ENCODE results near the gene TNFSF13. TPM values are rescaled to one million over a fixed set of nuclear protein-coding genes. Genes with fewer than 3 reads are reported as not detected.

The TNFSF13 gene
- total and polyA plus RNA-seq, 2 of the 8 experiments (the other 6 are each of a cell fraction or from before 2014, with no cell fraction given) = 2.1 to 2.6 TPM

DNA sequence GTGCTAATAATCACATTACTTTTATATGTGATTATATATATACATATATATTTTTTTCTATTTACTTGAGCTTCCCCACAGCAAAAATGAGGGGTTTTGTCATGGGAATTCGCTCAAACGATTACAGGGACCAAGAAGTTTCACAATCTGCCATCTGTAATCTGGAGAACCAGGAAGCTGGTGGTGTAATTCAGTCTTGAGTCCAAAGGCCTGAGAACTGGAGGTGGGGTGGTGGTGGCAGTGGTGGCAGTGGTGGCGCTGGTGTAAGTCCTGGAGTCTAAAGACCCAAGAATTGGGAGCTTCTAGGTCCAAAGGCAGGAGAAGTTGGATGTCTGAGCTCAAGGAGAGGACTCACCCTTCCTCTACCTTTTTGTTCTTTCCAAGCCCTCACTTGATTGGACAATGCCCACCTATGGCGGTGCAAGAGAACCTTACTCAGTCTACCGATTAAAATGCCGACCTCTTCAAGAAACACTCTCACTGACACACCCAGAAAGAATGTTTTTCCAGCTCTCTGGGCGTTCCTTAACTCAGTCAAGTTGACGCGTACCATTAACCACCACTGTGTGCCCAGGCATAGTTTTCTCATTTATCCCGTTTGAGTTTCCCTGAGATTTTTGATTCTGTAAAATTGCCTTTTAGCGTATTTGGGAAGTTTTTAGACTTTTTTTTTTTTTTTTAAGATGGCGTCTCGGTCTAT lies 42.5 kb upstream of the TNFSF13 start:
- no peak overlapping the region for H3K4ac ChIP-seq (replicated peaks; ENCODE audit: insufficient read length, low read depth, low read length)
- H3K18ac ChIP-seq (ENCODE audit: extremely low read depth, low read length) = no peak overlapping the region
- H2AK5ac ChIP-seq (ENCODE audit: low read depth, low read length) = no peak overlapping the region
- H3K9ac ChIP-seq (replicated peaks in 1 of 4; ENCODE audit: extremely low read depth in 1 of 4, low read depth in 3 of 4, low read length in 3 of 4) = no peak overlapping the region
- H2BK20ac ChIP-seq (ENCODE audit: low read length) = no peak overlapping the region
- no peaks in the 10 kb centered on the region for H3K4me1 ChIP-seq (replicated peaks in 1 of 4; ENCODE audit: control insufficient read depth in 3 of 4, insufficient read depth in 4 of 4, low read length in 3 of 4)
- H3K4me2 ChIP-seq (ENCODE audit: insufficient read depth in 1 of 2, low read depth in 2 of 2, low read length in 2 of 2) = no peak overlapping the region
- no peak overlapping the region for H4K91ac ChIP-seq (replicated peaks; ENCODE audit: insufficient read length, low read length)
- no peak overlapping the region for H3K14ac ChIP-seq (ENCODE audit: insufficient read length)
- no peak overlapping the region for H2BK15ac ChIP-seq (ENCODE audit: low read length)
- FAIRE-seq (no peak), DNase-seq (ENCODE audit: low read depth in 1 of 2, low spot score in 2 of 2) (no peak)
- H2BK12ac ChIP-seq (ENCODE audit: low read depth, low read length) = no peak overlapping the region
- H2BK120ac ChIP-seq (replicated peaks; ENCODE audit: low read depth, low read length) = no peak overlapping the region
- H4K20me1 ChIP-seq (replicated peaks in 1 of 2; ENCODE audit: control insufficient read depth in 1 of 2, insufficient read depth in 2 of 2, low read length in 2 of 2) = peaks cover 0 to 15% of the 10 kb centered on the region in 2 experiments
- no peak overlapping the region for H3K4me3 ChIP-seq (ENCODE audit: extremely low read depth in 1 of 4, insufficient read depth in 2 of 4, low read depth in 3 of 4, low read length in 4 of 4)
- peaks cover 5% of the 10 kb centered on the region; the same call in 1 of the 2 replicates for H3K23me2 ChIP-seq (ENCODE audit: low read depth, low read length)
- no peak overlapping the region for H4K5ac ChIP-seq (ENCODE audit: insufficient read length, low read depth, low read length)
- H3K56ac ChIP-seq (replicated peaks; ENCODE audit: insufficient read length, low read depth, low read length) = no peak overlapping the region
- H3K79me2 ChIP-seq (ENCODE audit: control insufficient read depth in 1 of 2, insufficient read depth in 2 of 2, low read length in 2 of 2) = no peaks in the 10 kb centered on the region
- no peak overlapping the region; the same call in 1 of the 2 replicates for H4K8ac ChIP-seq (ENCODE audit: extremely low read depth, insufficient read depth, low read length)
- H3K36me3 ChIP-seq (ENCODE audit: control insufficient read depth in 2 of 4, insufficient read depth in 4 of 4, low read length in 3 of 4) = peaks cover 20 to 31% (median 30%) of the 10 kb centered on the region in 4 experiments
- ChIA-PET CTCF (ENCODE audit: partially characterized antibody) (interaction anchor here (0.7 to 11.8 kb wide), 14 partner anchors 10 to 166 kb away, joined by 3 to 251 read pairs (median 10); partner anchors contain the start of genes SENP3, SOX15, TMEM95 and TNFSF13), POLR2A (ENCODE audit: partially characterized antibody) (interaction anchor here (0.6 to 3.8 kb wide), 10 partner anchors 9 to 73 kb away, joined by 3 to 17 read pairs (median 4); partner anchors contain the start of genes MPDU1 and TNFSF13)
- H3K27ac ChIP-seq (ENCODE audit: low read depth, low read length) = no peak overlapping the region
- WGBS, 2 experiments (ENCODE audit: extremely low coverage in 1 of 2, insufficient coverage in 1 of 2, insufficient read length in 1 of 2, insufficient replicate concordance in 2 of 2, low coverage in 1 of 2, low lambda C conversion rate in 2 of 2, missing lambda C conversion rate in 1 of 2) = 93% methylated on average over 13 of the region's 13 CpGs; no CpG with 5 or more reads in 1 of the 2 experiments
- no peak overlapping the region for H2AFZ ChIP-seq (ENCODE audit: low read length)
- H2BK5ac ChIP-seq (ENCODE audit: low read depth, low read length) = no peak overlapping the region
- no peak overlapping the region for H3K23ac ChIP-seq (ENCODE audit: insufficient read length)
- no peaks in the 10 kb centered on the region for H3K9me3 ChIP-seq (ENCODE audit: insufficient read depth in 2 of 2, low read depth in 1 of 2, low read length in 1 of 2)
- H3K79me1 ChIP-seq (ENCODE audit: low read depth, low read length) = no peaks in the 10 kb centered on the region; the same call in 1 of the 2 replicates
- H3K27me3 ChIP-seq (replicated peaks in 1 of 4; ENCODE audit: control insufficient read depth in 3 of 4, extremely low read depth in 1 of 4, insufficient read depth in 3 of 4, low read length in 3 of 4) = no peaks in the 10 kb centered on the region

All from H1 (cell line).